HEK293 (cell line): Measurements from ENCODE around the gene NSUN3.

Experiments used
- CTCF ChIA-PET: fragments of 350-600 bp; formaldehyde crosslinking; extraction: SDS; loops from one replicate; lab custom pipeline; 2021; ENCODE audit warnings: antibody characterized with exemption; lab: Yijun Ruan, JAX
- POLR2A ChIA-PET: fragments of 300-600 bp; formaldehyde crosslinking; extraction: SDS; loops from one replicate; lab custom pipeline; 2020; ENCODE audit warnings: antibody characterized with exemption, inconsistent platforms; lab: Yijun Ruan, JAX
- H3K27ac ChIP-seq: fragments of 200-500 bp; sonication (Bioruptor generic); 2 replicates; pipeline ENCODE4 v1.5.1; 2014; ENCODE audit warnings: low read depth, low read length, control low read depth, inconsistent platforms; ENCODE audit errors: extremely low read depth
- H3K36me3 ChIP-seq, 2 experiments: fragments of 200-500 bp in 1 of 2; sonication (Bioruptor generic) in 1 of 2; 1 replicate in 1 of 2; 2 replicates in 1 of 2; pipeline ENCODE4 v1.5.1; 2014 to 2017; ENCODE audit warnings: inconsistent platforms in 2 of 2, low read length in 2 of 2; ENCODE audit not compliant: control insufficient read depth in 2 of 2, insufficient read depth in 1 of 2
- H3K4me1 ChIP-seq: fragments of 200-500 bp; sonication (Bioruptor generic); 2 replicates; pipeline ENCODE4 v1.5.1; 2014; ENCODE audit warnings: mild to moderate bottlenecking, low read length, inconsistent platforms; ENCODE audit not compliant: control insufficient read depth, insufficient read depth
- H3K4me3 ChIP-seq: 2 replicates; pipeline ENCODE4 v1.5.1; 2011; ENCODE audit warnings: low read depth, mild to moderate bottlenecking, control low read depth, low read length, moderate library complexity
- H3K9me3 ChIP-seq: fragments of 200-500 bp; sonication (Bioruptor generic); 2 replicates; pipeline ENCODE4 v1.5.1; 2014; ENCODE audit warnings: low read depth, low read length, inconsistent platforms; ENCODE audit not compliant: control insufficient read depth, insufficient read depth
- FEZF1 ChIP-seq: fragments of 450-650 bp; formaldehyde crosslinking; IDR thresholded peaks from 2 replicates; pipeline ENCODE4 v1.5.1; 2016; ENCODE audit warnings: missing biosample characterization, missing genetic modification characterization
- SCRT2 ChIP-seq: fragments of 450-650 bp; formaldehyde crosslinking; IDR thresholded peaks from 2 replicates; pipeline ENCODE4 v1.5.1; 2016; ENCODE audit warnings: missing biosample characterization, missing genetic modification characterization
- ZBTB48 ChIP-seq: fragments of 450-650 bp; formaldehyde crosslinking; IDR thresholded peaks from 2 replicates; pipeline ENCODE4 v1.5.1; 2016; ENCODE audit warnings: missing biosample characterization, missing genetic modification characterization
- ZNF114 ChIP-seq: fragments of 450-650 bp; formaldehyde crosslinking; IDR thresholded peaks from 2 replicates; pipeline ENCODE4 v1.5.0; 2017; ENCODE audit warnings: missing biosample characterization, missing genetic modification characterization
- ZNF416 ChIP-seq: fragments of 450-650 bp; formaldehyde crosslinking; IDR thresholded peaks from 2 replicates; pipeline ENCODE4 v1.5.1; 2016; ENCODE audit warnings: missing biosample characterization, missing genetic modification characterization
- ZNF433 ChIP-seq: fragments of 450-650 bp; formaldehyde crosslinking; IDR thresholded peaks from 2 replicates; pipeline ENCODE4 v1.5.1; 2016; ENCODE audit warnings: missing biosample characterization, missing genetic modification characterization, low read depth
- ZNF530 ChIP-seq: fragments of 450-650 bp; formaldehyde crosslinking; IDR thresholded peaks from 2 replicates; pipeline ENCODE4 v1.5.1; 2016; ENCODE audit warnings: low read depth, missing biosample characterization, missing genetic modification characterization
- ZNF654 ChIP-seq: fragments of 450-650 bp; formaldehyde crosslinking; IDR thresholded peaks from 2 replicates; pipeline ENCODE4 v1.5.1; 2016; ENCODE audit warnings: low read depth, missing biosample characterization, missing genetic modification characterization
- TF ChIP-seq, protein P1 (sequence below): fragments of 450-650 bp; formaldehyde crosslinking; IDR thresholded peaks from 2 replicates; pipeline ENCODE4 v1.5.1; 2016; ENCODE audit warnings: missing biosample characterization, missing genetic modification characterization
- TF ChIP-seq, protein P2 (sequence below): fragments of 450-650 bp; formaldehyde crosslinking; IDR thresholded peaks from 2 replicates; pipeline ENCODE4 v1.5.1; 2017; ENCODE audit warnings: missing biosample characterization, missing genetic modification characterization
- TF ChIP-seq, protein P3 (sequence below): fragments of 450-650 bp; formaldehyde crosslinking; IDR thresholded peaks from 2 replicates; pipeline ENCODE4 v1.5.1; 2016; ENCODE audit warnings: missing biosample characterization, missing genetic modification characterization
- TF ChIP-seq, protein P4 (sequence below): fragments of 450-650 bp; formaldehyde crosslinking; IDR thresholded peaks from 2 replicates; pipeline ENCODE4 v1.5.1; 2016; ENCODE audit warnings: missing biosample characterization, missing genetic modification characterization
- TF ChIP-seq, protein P5 (sequence below): fragments of 450-650 bp; formaldehyde crosslinking; IDR thresholded peaks from 2 replicates; pipeline ENCODE4; 2016; ENCODE audit warnings: missing biosample characterization, missing genetic modification characterization

The NSUN3 gene

DNA sequence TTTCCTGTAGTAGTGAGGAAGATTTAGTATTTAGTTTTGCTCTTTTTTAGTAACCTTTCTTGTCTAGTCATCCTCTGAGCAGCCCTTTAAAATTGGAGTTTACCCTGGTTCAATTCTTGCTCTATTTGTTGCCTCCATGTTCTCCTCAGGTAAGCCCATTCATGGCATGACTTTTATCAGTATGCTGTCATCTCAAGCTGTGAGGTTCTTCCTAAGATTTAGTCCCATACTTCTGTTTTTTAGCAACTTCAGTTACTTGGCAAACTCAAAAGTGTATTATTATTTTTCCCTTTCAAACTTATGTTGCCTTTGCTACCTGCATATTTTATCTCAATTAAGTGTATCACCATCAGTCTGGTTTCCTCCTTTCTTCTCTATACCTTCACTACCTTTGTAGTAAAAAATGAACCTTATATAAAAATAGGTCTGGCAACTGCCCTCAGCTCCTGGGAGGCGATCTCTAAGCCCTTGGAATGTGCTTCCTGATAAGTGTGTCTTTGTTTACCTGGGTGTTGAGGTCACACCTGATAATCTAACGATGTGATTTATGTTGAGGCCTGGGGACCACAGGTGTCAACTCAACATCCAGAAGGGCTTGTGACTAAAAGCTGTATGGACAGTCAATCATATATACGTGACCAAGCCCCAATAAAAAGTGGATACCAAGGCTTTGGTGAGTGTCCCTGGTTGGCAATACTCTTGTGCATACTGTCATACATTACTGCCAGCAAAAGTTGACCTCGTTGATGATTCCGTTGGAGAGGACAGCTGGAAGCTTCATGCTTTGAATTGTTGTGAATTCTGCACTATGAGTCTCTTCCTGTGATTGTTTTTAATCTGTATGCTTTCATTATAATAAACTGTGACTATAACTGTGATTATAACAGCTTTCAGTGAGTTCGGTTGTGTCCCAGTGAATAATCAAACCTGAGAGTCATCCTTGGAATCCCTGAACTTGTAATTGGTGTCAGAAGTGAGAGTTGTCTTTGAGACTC is 3.9 kb downstream of the NSUN3 start:
- Histone ChIP-seq H3K4me1 (no peaks in the 10 kb centered on the region), H3K9me3 (no peaks in the 10 kb centered on the region), H3K36me3 (peaks cover 0 to 28% of the 10 kb centered on the region in 2 experiments; a peak in 1 of 3 replicates), H3K27ac (no peak overlapping the region), H3K4me3 (no peak overlapping the region)
- POLR2A ChIA-PET = no interaction called here
- TF ChIP-seq ZNF114 (tag by site-specific recombination) (no peak), FEZF1 (tag by site-specific recombination) (no peak)
- TF ChIP-seq, protein P1, sequence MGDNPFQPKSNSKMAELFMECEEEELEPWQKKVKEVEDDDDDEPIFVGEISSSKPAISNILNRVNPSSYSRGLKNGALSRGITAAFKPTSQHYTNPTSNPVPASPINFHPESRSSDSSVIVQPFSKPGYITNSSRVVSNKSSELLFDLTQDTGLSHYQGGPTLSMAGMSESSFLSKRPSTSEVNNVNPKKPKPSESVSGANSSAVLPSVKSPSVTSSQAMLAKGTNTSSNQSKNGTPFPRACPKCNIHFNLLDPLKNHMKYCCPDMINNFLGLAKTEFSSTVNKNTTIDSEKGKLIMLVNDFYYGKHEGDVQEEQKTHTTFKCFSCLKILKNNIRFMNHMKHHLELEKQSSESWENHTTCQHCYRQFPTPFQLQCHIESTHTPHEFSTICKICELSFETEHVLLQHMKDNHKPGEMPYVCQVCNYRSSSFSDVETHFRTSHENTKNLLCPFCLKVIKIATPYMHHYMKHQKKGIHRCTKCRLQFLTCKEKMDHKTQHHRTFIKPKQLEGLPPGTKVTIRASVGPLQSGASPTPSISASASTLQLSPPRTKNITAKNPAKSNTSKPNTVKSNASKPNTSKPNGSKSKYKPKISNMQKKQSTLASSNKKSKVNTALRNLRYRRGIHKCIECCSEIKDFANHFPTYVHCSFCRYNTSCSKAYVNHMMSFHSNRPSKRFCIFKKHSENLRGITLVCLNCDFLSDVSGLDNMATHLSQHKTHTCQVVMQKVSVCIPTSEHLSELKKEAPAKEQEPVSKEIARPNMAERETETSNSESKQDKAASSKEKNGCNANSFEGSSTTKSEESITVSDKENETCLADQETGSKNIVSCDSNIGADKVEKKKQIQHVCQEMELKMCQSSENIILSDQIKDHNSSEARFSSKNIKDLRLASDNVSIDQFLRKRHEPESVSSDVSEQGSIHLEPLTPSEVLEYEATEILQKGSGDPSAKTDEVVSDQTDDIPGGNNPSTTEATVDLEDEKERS (tag by site-specific recombination) = no peak
- TF ChIP-seq, protein P2, sequence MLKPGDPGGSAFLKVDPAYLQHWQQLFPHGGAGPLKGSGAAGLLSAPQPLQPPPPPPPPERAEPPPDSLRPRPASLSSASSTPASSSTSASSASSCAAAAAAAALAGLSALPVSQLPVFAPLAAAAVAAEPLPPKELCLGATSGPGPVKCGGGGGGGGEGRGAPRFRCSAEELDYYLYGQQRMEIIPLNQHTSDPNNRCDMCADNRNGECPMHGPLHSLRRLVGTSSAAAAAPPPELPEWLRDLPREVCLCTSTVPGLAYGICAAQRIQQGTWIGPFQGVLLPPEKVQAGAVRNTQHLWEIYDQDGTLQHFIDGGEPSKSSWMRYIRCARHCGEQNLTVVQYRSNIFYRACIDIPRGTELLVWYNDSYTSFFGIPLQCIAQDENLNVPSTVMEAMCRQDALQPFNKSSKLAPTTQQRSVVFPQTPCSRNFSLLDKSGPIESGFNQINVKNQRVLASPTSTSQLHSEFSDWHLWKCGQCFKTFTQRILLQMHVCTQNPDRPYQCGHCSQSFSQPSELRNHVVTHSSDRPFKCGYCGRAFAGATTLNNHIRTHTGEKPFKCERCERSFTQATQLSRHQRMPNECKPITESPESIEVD (tag by site-specific recombination) = no peak
- CTCF ChIA-PET = interaction anchor here (0.8 to 1.3 kb wide), 3 partner anchors 15 to 96 kb away, joined by 3 to 5 read pairs (median 3); no protein-coding TSS in a partner anchor

DNA sequence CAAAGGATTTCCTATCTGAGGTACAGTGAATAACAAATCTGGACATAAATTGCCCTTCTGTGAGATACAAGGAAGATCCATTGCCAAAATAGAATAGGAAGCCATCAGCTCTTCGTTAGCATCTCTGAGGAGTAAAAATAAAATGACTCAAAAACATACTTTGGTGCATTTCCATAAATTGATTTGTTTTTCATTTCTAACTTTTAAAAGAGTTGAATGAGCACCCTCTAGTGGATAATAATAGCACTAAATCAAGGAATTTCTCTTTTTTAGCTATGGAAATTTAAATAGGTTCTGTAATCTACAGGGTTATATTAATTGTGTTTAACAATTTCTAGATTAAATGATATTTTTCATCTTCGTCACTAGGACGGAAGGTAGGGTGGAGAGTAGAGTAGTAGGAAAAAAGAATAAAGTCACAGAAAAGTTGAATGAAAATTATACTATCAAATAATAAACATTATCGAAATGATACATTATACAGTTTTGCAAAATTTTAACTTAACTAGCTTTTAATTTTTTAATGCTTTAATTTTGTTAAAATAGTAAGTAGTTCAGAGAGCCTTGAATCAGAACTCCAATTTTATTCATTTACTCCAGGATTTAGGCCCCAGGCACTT is 6.4 kb downstream of the NSUN3 start:
- Histone ChIP-seq H3K36me3 (peaks cover 0 to 39% of the 10 kb centered on the region in 2 experiments; a peak in 1 of 3 replicates), H3K27ac (no peak overlapping the region), H3K4me3 (no peak overlapping the region), H3K4me1 (no peaks in the 10 kb centered on the region), H3K9me3 (no peaks in the 10 kb centered on the region)
- CTCF ChIA-PET = interaction anchor here (0.5 to 1.8 kb wide), 17 partner anchors 10 to 164 kb away, joined by 3 to 7 read pairs (median 4); no protein-coding TSS in a partner anchor
- POLR2A ChIA-PET = no interaction called here
- TF ChIP-seq ZNF654 (tag by site-specific recombination) (peak; percentile 55), ZBTB48 (tag by site-specific recombination) (no peak), ZNF530 (tag by site-specific recombination) (no peak), SCRT2 (no peak), ZNF416 (tag by site-specific recombination) (no peak), ZNF433 (tag by site-specific recombination) (no peak)
- TF ChIP-seq, protein P3, sequence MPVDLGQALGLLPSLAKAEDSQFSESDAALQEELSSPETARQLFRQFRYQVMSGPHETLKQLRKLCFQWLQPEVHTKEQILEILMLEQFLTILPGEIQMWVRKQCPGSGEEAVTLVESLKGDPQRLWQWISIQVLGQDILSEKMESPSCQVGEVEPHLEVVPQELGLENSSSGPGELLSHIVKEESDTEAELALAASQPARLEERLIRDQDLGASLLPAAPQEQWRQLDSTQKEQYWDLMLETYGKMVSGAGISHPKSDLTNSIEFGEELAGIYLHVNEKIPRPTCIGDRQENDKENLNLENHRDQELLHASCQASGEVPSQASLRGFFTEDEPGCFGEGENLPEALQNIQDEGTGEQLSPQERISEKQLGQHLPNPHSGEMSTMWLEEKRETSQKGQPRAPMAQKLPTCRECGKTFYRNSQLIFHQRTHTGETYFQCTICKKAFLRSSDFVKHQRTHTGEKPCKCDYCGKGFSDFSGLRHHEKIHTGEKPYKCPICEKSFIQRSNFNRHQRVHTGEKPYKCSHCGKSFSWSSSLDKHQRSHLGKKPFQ (tag by site-specific recombination) = no peak
- TF ChIP-seq, protein P4, sequence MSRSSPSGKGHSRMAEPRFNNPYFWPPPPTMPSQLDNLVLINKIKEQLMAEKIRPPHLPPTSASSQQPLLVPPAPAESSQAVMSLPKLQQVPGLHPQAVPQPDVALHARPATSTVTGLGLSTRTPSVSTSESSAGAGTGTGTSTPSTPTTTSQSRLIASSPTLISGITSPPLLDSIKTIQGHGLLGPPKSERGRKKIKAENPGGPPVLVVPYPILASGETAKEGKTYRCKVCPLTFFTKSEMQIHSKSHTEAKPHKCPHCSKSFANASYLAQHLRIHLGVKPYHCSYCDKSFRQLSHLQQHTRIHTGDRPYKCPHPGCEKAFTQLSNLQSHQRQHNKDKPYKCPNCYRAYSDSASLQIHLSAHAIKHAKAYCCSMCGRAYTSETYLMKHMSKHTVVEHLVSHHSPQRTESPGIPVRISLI = no peak
- TF ChIP-seq, protein P5, sequence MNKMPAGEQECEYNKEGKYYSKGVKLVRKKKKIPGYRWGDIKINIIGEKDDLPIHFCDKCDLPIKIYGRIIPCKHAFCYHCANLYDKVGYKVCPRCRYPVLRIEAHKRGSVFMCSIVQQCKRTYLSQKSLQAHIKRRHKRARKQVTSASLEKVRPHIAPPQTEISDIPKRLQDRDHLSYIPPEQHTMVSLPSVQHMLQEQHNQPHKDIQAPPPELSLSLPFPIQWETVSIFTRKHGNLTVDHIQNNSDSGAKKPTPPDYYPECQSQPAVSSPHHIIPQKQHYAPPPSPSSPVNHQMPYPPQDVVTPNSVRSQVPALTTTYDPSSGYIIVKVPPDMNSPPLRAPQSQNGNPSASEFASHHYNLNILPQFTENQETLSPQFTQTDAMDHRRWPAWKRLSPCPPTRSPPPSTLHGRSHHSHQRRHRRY (tag by site-specific recombination) = no peak
